Endothelial cell of umbilical vein (primary cell): Measurements from ENCODE around the gene CSNK1G1. TPM values are rescaled to one million over a fixed set of nuclear protein-coding genes. Genes with fewer than 3 reads are reported as not detected.

ENCODE experiments used
- BruUV-seq: library from RNA; stranded (reverse); fragments of 400-500 nt; replicated peaks from 2 replicates; lab custom pipeline; 2021; lab: Mats Ljungman, UMichigan
- CTCF ChIA-PET: fragments of 300-600, 350-600 bp; sonication (Branson Sonifier 250); formaldehyde crosslinking; loops from one replicate; lab custom pipeline; 2021; ENCODE audit warnings: antibody characterized with exemption, inconsistent platforms; lab: Charles Lee
- POLR2A ChIA-PET: fragments of 300-600, 350-600 bp; sonication (Branson Sonifier 250); formaldehyde crosslinking; loops from one replicate; lab custom pipeline; 2021; ENCODE audit warnings: antibody characterized with exemption, inconsistent platforms; lab: Charles Lee
- DNase-seq: peaks from one replicate; pipeline ENCODE4 v3.0.0-alpha.2; 2011; ENCODE audit warnings: low read depth, low spot score
- FAIRE-seq: peaks from 2 replicates; lab custom pipeline; 2011; peaks lifted over from hg19 to GRCh38; lab: Jason Lieb, UNC
- H2AFZ ChIP-seq: 2 replicates; pipeline ENCODE4 v1.6.0; 2012; ENCODE audit warnings: low read depth, low read length, control low read depth, inconsistent platforms
- H3K27ac ChIP-seq: 2 replicates; pipeline ENCODE4 v1.5.1; 2011; ENCODE audit warnings: low read depth, mild to moderate bottlenecking, control low read depth, low read length, moderate library complexity; ENCODE audit not compliant: insufficient read depth
- H3K27me3 ChIP-seq, 2 experiments: 2 replicates each; pipeline versions ENCODE4 v1.6.0 to v1.6.1; 2011; ENCODE audit warnings: low read length in 2 of 2, mixed read lengths in 1 of 2; ENCODE audit not compliant: control insufficient read depth in 2 of 2, insufficient read depth in 2 of 2
- H3K36me3 ChIP-seq, 2 experiments: 2 replicates in 1 of 2; 3 replicates in 1 of 2; pipeline ENCODE4 v1.5.1; 2011; ENCODE audit warnings: low read length in 2 of 2, mild to moderate bottlenecking in 1 of 2, moderate library complexity in 1 of 2; ENCODE audit not compliant: control insufficient read depth in 2 of 2, insufficient read depth in 2 of 2; ENCODE audit errors: extremely low read depth in 1 of 2
- H3K4me1 ChIP-seq: 3 replicates; pipeline ENCODE4 v1.5.1; 2011; ENCODE audit warnings: mild to moderate bottlenecking, low read length; ENCODE audit not compliant: control insufficient read depth, insufficient read depth; ENCODE audit errors: extremely low read depth
- H3K4me2 ChIP-seq: 2 replicates; pipeline ENCODE4 v1.6.1; 2011; ENCODE audit warnings: low read length, control low read depth, mixed read lengths; ENCODE audit not compliant: insufficient read depth
- H3K4me3 ChIP-seq, 3 experiments: fragments of 200-600 bp in 1 of 3; sonication (generic), shearing (Covaris generic) in 1 of 3; replicated peaks in 1 of 3; 2 replicates each; pipeline ENCODE4 v1.5.1; 2011 to 2016; ENCODE audit warnings: control low read depth in 3 of 3, low read length in 3 of 3, mild to moderate bottlenecking in 2 of 3, inconsistent platforms in 1 of 3, low read depth in 1 of 3, moderate library complexity in 1 of 3; ENCODE audit not compliant: insufficient read depth in 1 of 3
- H3K79me2 ChIP-seq: 2 replicates; pipeline ENCODE4 v1.6.0; 2012; ENCODE audit warnings: low read length, inconsistent platforms; ENCODE audit not compliant: control insufficient read depth, insufficient read depth
- H3K9ac ChIP-seq: replicated peaks from 2 replicates; pipeline ENCODE3; 2011; ENCODE audit warnings: low read length, control low read depth; ENCODE audit not compliant: insufficient read depth; ENCODE audit errors: extremely low read depth
- H3K9me1 ChIP-seq: replicated peaks from 3 replicates; pipeline ENCODE4 v1.6.0; 2011; ENCODE audit warnings: mild to moderate bottlenecking, low read length; ENCODE audit not compliant: control insufficient read depth, insufficient read depth; ENCODE audit errors: extremely low read depth
- H3K9me3 ChIP-seq: replicated peaks from 2 replicates; pipeline ENCODE4 v1.5.1; 2012; ENCODE audit warnings: low read length, inconsistent platforms; ENCODE audit not compliant: control insufficient read depth, insufficient read depth
- H4K20me1 ChIP-seq: replicated peaks from 2 replicates; pipeline ENCODE3; 2011; ENCODE audit warnings: mild to moderate bottlenecking, low read length; ENCODE audit not compliant: control insufficient read depth, insufficient read depth; ENCODE audit errors: extremely low read depth
- EZH2 ChIP-seq: IDR thresholded peaks from 2 replicates; pipeline ENCODE4 v1.6.1; 2012; ENCODE audit warnings: borderline replicate concordance, low read depth, mild to moderate bottlenecking, moderate library complexity, low read length, inconsistent platforms; ENCODE audit not compliant: severe bottlenecking
- FOS ChIP-seq: IDR thresholded peaks from 2 replicates; pipeline ENCODE4 v1.6.1; 2011; ENCODE audit warnings: mild to moderate bottlenecking, low read length, moderate library complexity, borderline replicate concordance; ENCODE audit not compliant: insufficient read depth
- GATA2 ChIP-seq: IDR thresholded peaks from 2 replicates; pipeline ENCODE4 v1.7.0; 2011; ENCODE audit warnings: low read depth, mild to moderate bottlenecking, moderate library complexity, mixed read lengths, low read length; ENCODE audit not compliant: insufficient read length, insufficient read depth
- JUN ChIP-seq: IDR thresholded peaks from 2 replicates; pipeline ENCODE4 v1.6.1; 2011; ENCODE audit warnings: borderline replicate concordance, low read depth; ENCODE audit not compliant: insufficient read length, insufficient read depth
- MAX ChIP-seq: IDR thresholded peaks from 2 replicates; pipeline ENCODE4 v1.6.1; 2011; ENCODE audit not compliant: insufficient read depth, insufficient read length
- MYC ChIP-seq: IDR thresholded peaks from one replicate; pipeline ENCODE4 v1.6.1; 2011; ENCODE audit warnings: mild to moderate bottlenecking, low read depth, low read length
- POLR2A ChIP-seq: IDR thresholded peaks from 2 replicates; pipeline ENCODE4 v1.6.1; 2012; ENCODE audit warnings: low read depth, mild to moderate bottlenecking, control low read depth, low read length
- POLR2AphosphoS5 ChIP-seq: IDR thresholded peaks from 2 replicates; pipeline ENCODE4 v1.6.1; 2012; ENCODE audit warnings: low read depth, mild to moderate bottlenecking, control low read depth, low read length, moderate library complexity; ENCODE audit not compliant: insufficient read depth
- dilution Hi-C: fragments of 300-500 bp; cut with MboI; formaldehyde crosslinking; loops from one replicate; pipeline ENCODE4 v1.15.0; 2019; ENCODE audit warnings: low sequenced_read_pairs; ENCODE audit not compliant: extremely low pct_ligation_motif_present
- intact Hi-C: fragments of 100-400 bp; cut with micrococcal nuclease; formaldehyde crosslinking; loops from one replicate; pipeline ENCODE4 v1.10.0; 2022
- polyA plus RNA-seq, 4 experiments: library from polyadenylated mRNA; depleted of rRNA in 3 of 4; stranded (reverse) in 3 of 4; unstranded in 1 of 4; fragments of >200 nt; gene quantifications; 2 replicates each; pipeline versions ENCODE4 v1.2.1 to v1.2.3, GENCODE V29; 2011 to 2012; ENCODE audit warnings: missing spikeins in 1 of 4
- total RNA-seq: library from RNA; stranded (reverse); gene quantifications from 2 replicates; pipeline ENCODE4 v1.2.3, GENCODE V29; 2021
- TF ChIP-seq, protein P1 (sequence below), 2 donors: IDR thresholded peaks; 1 replicate in 1 of 2; 2 replicates in 1 of 2; pipeline ENCODE4 v1.5.1; 2011; ENCODE audit warnings: low read length in 2 of 2, mild to moderate bottlenecking in 2 of 2, moderate library complexity in 2 of 2, control low read depth in 1 of 2, inconsistent platforms in 1 of 2, low read depth in 1 of 2; ENCODE audit not compliant: insufficient read depth in 1 of 2; ENCODE audit errors: extremely low read depth in 1 of 2

CSNK1G1 gene
- total and polyA plus RNA-seq, 2 donors (not counting 3 experiments of a cell fraction or from before 2014, with no cell fraction given) = 9.0 to 31.7 TPM

DNA sequence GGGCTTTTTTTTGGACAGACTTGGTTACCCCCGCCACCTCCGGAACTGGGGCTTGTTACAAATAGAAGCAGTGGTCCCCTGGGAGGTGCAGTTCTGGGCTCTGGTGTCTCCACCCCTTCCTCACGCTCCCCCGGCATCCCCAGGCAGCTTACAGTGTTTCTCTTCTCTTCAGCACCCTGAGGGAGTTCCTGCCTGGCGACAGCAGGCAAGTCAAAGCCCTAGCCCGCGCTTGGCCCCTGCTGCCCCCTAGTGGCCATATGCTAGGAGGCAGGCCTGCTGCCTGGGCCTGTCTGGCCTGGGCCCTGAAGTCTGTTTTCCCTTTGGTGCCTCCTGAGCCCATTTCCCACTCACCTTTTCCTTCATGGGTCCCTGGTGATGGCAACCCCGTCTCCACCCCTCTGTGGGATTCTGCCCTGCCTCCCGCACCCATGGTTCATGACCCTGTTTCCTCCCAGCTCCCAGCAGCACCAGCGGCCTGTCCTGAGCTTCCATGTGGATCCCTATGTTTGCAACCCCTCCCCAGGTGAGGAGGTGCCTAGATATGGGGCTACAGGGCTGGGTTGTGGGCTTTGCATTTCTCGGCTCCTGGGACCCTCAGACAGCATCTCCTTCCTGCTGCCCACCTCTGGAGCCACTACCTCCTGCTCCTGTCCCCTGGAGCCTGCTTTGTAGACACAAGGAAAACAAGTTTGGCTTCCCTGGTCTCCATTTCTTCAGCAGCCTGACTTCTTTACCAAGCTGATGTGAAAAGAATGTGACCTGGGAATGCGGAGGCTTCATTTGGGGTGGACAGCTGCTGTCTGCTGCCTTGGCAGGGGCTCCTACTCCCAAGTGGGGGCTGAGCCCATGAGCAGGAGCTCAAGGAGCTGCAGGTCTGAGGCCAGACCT lies 202.2 kb downstream of the CSNK1G1 start:
- ChIA-PET CTCF (interaction anchor here (0.6 to 4.0 kb wide), 25 partner anchors 9 to 937 kb away, joined by 3 to 33 read pairs (median 4); partner anchors contain the start of genes CIAO2A, PPIB, SNX1 and TRIP4), POLR2A (no interaction called here)
- no peaks in the 10 kb centered on the region for H4K20me1 ChIP-seq
- intact Hi-C loops (loop anchor here (1.0 to 5.0 kb wide), 3 partner anchors 57 to 543 kb away; no protein-coding TSS in a partner anchor), dilution Hi-C loops (no loop called here)
- H3K4me1 ChIP-seq = peaks cover 5% of the 10 kb centered on the region
- TF ChIP-seq POLR2AphosphoS5 (peak; percentile 98), EZH2 (no peak), MYC (no peak), JUN (no peak), FOS (no peak), GATA2 (no peak), MAX (no peak), POLR2A (peak; percentile 84)
- TF ChIP-seq, protein P1, sequence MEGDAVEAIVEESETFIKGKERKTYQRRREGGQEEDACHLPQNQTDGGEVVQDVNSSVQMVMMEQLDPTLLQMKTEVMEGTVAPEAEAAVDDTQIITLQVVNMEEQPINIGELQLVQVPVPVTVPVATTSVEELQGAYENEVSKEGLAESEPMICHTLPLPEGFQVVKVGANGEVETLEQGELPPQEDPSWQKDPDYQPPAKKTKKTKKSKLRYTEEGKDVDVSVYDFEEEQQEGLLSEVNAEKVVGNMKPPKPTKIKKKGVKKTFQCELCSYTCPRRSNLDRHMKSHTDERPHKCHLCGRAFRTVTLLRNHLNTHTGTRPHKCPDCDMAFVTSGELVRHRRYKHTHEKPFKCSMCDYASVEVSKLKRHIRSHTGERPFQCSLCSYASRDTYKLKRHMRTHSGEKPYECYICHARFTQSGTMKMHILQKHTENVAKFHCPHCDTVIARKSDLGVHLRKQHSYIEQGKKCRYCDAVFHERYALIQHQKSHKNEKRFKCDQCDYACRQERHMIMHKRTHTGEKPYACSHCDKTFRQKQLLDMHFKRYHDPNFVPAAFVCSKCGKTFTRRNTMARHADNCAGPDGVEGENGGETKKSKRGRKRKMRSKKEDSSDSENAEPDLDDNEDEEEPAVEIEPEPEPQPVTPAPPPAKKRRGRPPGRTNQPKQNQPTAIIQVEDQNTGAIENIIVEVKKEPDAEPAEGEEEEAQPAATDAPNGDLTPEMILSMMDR (IDR thresholded peaks at IDR 0.05; ENCODE audit: extremely low read depth in 1 of 2, insufficient read depth in 1 of 2, low read depth in 1 of 2, low read length in 2 of 2) = peak; percentile 97 to 100
- no peak overlapping the region for H3K27ac ChIP-seq
- H3K9ac ChIP-seq = no peak overlapping the region
- peaks cover 5 to 12% of the 10 kb centered on the region in 2 experiments for H3K27me3 ChIP-seq
- H3K9me1 ChIP-seq = no peaks in the 10 kb centered on the region
- H2AFZ ChIP-seq = no peak overlapping the region
- H3K79me2 ChIP-seq = peaks cover 9% of the 10 kb centered on the region
- peak; percentile 94 for FAIRE-seq
- no peaks in the 10 kb centered on the region for H3K9me3 ChIP-seq
- no peak overlapping the region for H3K4me2 ChIP-seq
- peaks cover 19 to 34% of the 10 kb centered on the region in 2 experiments for H3K36me3 ChIP-seq
- H3K4me3 ChIP-seq = no peak overlapping the region
- BruUV-seq = no TSS peak
- DNase-seq = peak; percentile 86
